GM19397 (cell line): ENCODE data around the gene CAMK2N2.
"Not testable (repeated sequence)": the region's sequence is repeated elsewhere in the genome, so short reads cannot be mapped to it uniquely, and the experiment has no call there.

Experiments
- ATAC-seq: cut with Tn5 transposase; IDR thresholded peaks from one replicate; pipeline ENCODE4 v1.9.1; 2021; ENCODE audit warnings: mild to moderate bottlenecking, moderate library complexity; ENCODE audit not compliant: unreplicated experiment

Gene CAMK2N2

GRCh38 chr3:184275381-184275701 is 14.0 kb upstream of the CAMK2N2 start:
- ATAC-seq: no peak

GRCh38 chr3:184272269-184272668 is 10.9 kb upstream of the CAMK2N2 start:
- no peak for ATAC-seq

DNA sequence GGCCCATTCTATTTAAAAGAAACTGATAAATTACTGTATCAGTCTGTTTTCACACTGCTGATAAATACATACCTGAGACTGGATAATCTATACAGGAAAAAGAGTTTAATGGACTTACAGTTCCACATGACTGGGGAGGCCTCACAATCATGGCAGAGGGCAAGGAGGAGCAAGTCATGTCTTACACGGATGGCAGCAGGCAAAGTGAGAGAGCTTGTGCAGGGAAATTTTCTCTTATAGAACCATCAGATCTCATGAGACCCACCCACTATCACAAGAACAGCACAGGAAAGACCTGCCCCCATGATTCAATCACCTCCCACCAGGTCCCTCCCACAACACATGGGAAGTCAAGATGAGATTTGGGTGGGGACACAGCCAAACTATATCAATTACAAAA is 5.9 kb upstream of the CAMK2N2 start:
- not testable (repeated sequence) for ATAC-seq

DNA sequence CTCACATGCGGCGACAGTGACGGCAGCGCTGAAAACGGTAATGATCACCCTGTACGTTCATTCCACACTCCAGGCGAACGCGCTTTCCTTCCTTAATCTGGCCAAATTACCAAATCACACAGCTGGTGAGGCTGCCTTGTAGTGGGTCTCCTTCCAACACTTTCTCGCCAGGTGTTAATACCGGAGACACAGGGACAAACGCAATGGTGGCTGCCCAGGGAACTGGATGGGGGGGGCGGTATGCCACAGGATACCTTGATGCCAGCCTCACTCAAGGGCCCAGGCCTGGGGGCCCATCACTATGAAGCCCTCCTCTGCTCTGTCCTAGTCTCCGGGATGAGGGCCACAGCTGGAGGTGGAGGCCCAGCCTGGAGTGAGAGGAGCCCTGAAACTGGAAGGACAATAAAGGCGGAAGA is 1.4 kb upstream of the CAMK2N2 start:
- no peak for ATAC-seq

- no peak for ATAC-seq
These were observed 756 bp upstream of the CAMK2N2 start for GRCh38 chr3:184261854-184262763.

DNA sequence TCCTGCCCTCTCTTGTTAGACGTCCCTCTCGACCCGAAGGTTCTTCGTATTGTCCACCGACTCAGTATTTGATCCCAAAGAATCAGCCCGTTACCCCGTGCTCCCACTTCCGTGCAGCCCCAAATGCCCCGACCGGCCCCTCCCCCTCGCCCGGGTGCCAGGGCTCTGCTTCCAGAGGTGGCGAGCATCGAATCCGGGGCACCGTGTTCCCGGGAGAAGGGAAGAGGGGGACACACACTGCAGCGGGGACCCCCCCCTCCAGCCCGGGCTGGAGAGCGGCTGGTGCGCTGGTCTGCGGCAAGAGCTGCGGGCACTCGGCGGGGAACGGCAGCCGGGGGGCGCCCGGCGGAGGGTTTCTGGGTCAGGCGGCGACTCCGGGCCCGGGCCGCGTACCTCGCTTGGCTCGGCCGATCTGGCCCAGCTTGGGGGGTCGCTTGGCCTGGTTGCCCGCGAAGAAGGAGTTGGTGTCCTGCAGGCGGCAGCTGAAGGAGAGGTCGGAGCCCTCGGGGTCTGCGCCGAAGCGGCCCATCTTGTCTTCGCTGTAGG is 556 bp downstream of the CAMK2N2 start:
- peak; percentile 17 for ATAC-seq

DNA sequence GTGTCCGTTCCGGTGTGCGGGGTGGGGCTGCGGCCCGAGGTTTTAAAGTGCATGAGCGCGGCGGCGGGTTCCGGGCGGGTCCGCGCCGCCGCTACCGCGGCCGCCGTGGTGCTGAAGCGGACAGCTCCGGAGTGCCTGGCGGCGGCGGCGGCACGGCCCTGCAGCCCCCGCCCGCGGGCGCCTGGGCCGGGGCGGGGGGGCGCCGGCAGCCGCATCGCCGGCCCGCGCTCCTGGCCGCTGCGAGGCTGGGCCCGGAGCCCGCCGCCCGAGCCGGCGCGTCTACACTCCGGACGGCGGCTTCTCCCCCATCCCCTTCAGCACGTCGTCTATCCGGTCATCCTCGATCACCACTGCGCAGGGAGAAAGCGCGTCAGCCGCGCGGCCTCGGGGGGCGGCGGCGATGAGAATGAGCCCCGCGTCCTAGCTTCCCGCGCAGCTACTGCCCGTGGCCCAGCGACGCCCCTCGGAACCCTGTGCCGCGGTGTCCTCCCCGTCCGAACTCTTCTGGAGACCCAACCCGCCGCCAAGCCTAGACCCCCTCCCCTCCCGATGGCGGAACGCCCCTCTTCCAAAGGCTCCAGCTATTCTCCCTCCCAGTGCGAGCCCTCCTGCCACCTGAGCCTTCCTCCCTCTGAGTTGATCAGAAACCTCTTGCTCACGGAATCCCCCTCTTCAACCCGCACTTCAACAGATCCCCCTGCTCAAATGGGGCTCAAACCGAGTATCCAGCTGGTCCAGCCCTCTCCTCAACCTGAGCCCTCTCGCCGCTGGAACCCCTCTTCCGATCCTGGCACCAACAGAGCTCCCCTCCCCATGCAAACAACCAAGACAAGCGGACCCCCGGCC is 1.3 kb downstream of the CAMK2N2 start:
- ATAC-seq: no peak

DNA sequence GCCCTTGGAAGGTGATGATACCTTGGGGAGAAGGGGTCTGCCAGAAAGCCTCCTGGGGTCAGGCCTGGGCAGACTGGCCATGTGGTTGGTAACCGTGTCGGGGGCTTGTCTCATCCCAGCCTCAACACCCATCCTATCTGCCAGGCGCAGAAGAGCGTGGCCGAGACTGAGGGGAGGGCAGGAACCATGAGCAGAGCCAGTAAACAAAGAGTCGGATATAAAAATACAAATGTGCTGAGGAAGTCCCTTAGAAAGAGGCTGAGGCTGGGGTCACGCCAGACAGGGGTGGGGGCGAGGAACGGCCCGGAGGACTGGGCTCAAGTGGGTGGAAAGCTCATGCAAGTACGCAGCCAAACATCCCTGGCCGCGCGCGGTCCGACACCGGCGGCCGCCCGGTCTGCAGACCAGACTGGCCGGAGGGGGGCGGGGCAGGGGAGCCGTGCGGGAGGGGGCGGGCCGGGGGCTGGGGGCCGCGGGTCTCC is 1.9 kb downstream of the CAMK2N2 start:
- ATAC-seq: no peak

DNA sequence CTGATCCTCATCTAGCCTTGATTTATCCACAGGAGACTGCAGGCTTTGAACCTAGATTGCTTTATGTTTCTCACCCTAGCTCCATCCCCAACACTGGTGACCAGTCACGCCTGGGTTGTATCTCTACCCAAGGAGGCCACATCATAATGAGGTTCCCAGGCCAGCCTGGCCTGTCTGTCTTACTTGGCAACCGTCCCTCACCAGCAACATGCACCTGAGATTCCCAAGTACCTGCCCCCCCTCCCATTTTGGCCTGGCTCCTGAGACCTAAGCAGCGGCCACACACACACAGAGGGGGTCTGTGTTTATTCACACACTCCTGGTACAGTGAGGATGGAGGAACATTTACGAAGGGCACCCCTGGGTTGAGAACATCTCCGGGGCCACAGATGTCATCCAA is 2.4 kb downstream of the CAMK2N2 start:
- no peak for ATAC-seq

DNA sequence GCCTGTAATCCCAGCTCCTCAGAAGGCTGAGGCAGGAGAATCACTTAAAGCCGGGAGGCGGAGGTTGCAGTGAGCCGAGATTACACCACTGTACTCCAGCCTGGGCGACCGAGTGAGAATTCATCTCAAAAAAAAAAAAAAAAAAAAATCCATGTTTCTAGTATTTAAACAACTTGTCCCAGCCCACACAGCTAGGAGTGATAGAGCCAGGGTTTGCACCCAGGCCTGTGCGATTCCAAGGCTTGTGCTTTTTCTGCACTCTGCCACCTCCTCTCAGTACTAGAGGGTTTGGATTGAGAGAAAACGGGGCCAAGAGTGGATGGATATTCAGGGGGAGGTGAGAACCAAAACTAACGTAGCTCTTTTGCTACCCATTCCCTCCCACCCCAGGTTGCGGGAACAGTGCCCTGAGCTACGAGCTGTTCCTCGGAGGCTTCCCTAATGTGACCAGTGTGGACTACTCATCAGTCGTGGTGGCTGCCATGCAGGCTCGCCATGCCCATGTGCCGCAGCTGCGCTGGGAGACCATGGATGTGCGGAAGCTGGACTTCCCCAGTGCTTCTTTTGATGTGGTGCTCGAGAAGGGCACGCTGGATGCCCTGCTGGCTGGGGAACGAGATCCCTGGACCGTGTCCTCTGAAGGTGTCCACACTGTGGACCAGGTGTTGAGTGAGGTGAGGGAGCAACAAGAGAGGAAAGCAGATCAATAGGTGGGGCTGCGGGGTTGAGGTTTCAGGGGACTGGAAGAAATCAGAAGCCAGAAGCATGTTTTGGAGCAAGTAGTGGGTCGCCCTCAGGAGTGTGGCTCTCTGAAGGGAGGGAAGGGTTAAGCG is 4.1 kb downstream of the CAMK2N2 start:
- ATAC-seq: no peak

GRCh38 chr3:184255291-184256039 is 5.9 kb downstream of the CAMK2N2 start:
- ATAC-seq: no peak

DNA sequence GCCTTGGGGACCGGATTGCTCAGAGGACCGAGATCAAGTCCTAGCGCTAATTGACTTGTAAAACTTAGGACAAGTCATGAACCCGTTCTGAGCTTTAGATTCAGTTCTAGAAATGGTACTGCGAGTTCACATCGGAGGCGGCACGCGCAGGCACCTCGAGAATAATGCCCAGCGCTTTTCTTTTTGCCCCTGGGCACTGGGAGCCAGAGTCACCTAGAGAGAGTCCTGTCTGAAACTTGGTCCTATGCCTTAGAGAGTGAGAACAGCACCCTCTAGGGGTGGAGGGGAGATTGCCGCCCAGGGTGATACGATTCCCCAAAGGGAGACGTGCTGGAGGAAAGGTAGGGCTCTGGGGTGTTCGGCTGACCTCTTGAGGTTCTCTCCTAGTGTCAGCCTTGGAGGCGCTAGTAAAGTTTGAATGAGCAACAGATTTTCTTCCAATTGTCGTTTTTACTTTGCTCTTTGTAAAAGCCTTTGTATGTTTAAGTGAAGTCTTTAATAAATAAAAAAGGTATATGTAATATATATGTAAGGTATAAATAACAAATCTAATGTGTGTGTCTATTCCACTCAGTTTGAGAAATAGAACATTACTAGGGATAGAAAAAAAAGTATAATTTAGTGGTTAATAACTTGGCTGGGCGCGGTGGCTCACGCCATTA is 11.1 kb downstream of the CAMK2N2 start:
- ATAC-seq: peak; percentile 44

DNA sequence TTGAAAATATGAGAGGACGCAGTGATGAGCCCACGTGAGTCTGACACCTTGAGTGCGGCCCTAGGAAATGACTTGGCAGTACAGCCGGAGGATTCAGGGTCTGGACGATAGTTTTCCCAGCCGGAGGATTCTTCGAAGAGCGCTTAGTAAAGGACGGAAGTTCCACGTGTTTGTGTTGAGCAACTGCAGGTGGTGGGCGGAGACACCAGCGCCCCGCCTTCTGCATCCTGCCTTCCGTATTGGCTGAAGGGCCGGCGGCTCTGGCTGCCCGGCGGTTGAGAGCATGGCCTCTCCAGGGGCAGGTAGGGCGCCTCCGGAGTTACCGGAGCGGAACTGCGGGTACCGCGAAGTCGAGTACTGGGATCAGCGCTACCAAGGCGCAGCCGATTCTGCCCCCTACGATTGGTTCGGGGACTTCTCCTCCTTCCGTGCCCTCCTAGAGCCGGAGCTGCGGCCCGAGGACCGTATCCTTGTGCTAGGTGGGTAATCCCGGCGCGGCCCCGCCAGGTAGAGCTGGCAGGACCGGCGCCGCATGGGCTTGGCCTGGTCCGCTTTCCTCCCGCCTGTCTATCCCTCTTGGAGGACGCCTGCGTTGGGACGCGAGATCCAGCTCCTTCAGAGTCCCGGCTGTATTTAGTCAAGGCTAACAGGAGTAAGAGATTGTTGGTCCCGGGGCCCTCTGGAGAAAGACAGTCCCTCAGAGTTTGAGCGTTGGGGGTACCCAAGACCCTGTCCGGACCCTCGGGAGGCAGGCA is 11.8 kb downstream of the CAMK2N2 start, which contains the start of gene EEF1AKMT4:
EEF1AKMT4 (plus strand) TSS at position 261 of the 755 bp plus-strand sequence; CDS start at position 284, 23 bp downstream.
- peak; percentile 83 for ATAC-seq

GRCh38 chr3:184248454-184249411 is 12.6 kb downstream of the CAMK2N2 start, which contains the start of gene ALG3:
TSS of gene ALG3 (minus strand) at chr3:184248962. CDS start at chr3:184248940, 22 bp downstream.
- ATAC-seq: peak; percentile 54

DNA sequence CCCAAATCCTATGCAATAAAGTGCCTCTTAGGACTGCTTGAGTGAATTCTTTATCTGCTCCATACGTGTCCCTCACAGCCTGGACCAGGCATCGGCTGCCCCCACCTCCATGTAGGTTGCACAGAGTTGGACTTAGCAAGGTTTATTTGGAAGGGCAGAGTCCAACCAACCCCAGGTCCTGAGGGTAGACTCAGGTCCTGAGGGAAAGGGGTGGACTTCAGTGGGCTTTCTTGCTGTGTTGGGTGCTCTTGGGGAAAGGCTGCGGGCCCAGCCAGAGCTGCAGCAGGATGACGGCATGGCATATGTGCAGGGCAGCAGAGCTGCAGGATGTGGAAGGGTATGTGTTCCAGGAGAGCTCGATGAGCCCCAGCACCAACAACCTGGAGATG is 19.1 kb downstream of the CAMK2N2 start:
- ATAC-seq: no peak

GRCh38 chr3:184241447-184242296 is 19.7 kb downstream of the CAMK2N2 start:
- ATAC-seq: no peak

DNA sequence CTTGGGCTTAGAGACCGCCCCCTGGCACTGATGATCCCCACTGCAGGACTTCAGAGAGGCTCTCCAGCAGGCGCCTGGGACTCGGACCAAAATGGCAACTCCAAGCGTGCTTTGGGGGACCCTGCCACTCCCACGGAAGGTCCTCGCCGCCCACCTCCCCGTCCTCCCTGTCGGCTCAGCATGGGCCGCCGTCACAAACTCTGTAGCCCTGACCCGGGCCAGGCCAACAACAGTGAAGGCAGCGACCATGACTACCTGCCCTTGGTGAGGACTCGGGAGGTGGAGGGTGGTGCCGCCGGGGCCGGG is 20.3 kb downstream of the CAMK2N2 start:
- ATAC-seq: no peak
